ENCODE results near the gene PTPRT. TPM values are rescaled to one million over a fixed set of nuclear protein-coding genes. Genes with fewer than 3 reads are reported as not detected.

PTPRT gene
- total RNA-seq, 2 experiments from 2014 or later: not detected

DNA sequence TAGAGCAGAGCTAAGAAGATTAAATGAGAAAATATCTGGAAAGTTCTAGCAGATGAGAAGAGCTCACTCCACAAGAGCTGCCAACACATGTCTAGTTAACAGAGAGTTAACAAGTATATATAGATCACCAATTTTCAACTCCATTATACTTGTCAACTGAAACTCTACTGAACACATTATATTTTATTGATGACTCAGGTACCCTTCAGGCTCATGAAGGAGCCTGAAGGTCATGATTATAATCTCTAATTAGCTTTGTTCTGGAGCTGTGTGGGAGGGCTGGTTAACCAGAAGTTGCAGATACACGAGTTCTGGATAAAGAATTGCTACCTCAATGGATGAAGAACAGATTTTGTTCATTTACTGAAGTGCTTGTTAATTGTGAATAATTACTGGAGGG, 42.1 kb upstream of the PTPRT start:
- ATAC-seq (no peak), DNase-seq (no peak)
- Mint-ChIP-seq H3K4me1 (ENCODE audit: low read depth) (no peaks in the 10 kb centered on the region), H3K27ac (no peak overlapping the region), H3K9me3 (no peaks in the 10 kb centered on the region), H3K36me3 (ENCODE audit: low read depth) (no peaks in the 10 kb centered on the region), H3K4me3 (no peak overlapping the region), H3K27me3 (peaks cover 5% of the 10 kb centered on the region)
- ChIA-PET POLR2A (no interaction called here), CTCF (no interaction called here)
- no peak for TF ChIP-seq CTCF (IDR thresholded peaks at IDR 0.05)
- intact Hi-C loops (cut with micrococcal nuclease): no loop called here

GRCh38 chr20:43229696-43230095, 40.0 kb upstream of the PTPRT start:
- no peak overlapping the region for H3K27ac Mint-ChIP-seq
- H3K4me1 Mint-ChIP-seq (ENCODE audit: low read depth): no peaks in the 10 kb centered on the region
- peaks cover 5% of the 10 kb centered on the region for H3K27me3 Mint-ChIP-seq
- TF ChIP-seq CTCF (IDR thresholded peaks at IDR 0.05): no peak
- H3K4me3 Mint-ChIP-seq: no peak overlapping the region
- ATAC-seq: no peak
- intact Hi-C loops (cut with micrococcal nuclease): no loop called here
- ChIA-PET POLR2A (no interaction called here), CTCF (no interaction called here)
- H3K9me3 Mint-ChIP-seq: no peaks in the 10 kb centered on the region
- H3K36me3 Mint-ChIP-seq (ENCODE audit: low read depth): no peaks in the 10 kb centered on the region
- DNase-seq: no peak

DNA sequence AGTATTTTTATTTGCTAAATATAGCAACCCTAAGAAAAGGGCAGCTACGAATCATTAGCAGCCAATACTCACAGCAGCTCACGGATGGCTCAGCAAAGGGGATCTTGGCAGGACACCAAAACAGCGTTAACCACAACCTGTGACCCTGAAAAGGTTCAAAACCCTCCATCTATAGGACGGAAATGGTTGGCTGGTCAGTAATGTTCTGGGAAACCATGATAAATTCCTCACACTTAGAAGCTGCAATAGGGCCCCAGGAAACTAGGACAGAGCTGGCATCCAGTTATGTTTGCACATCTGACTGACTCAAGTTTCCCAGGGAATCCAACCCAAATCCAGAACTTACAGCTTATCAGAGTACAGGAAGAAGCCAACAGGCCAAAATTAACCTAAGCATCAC, 30.9 kb upstream of the PTPRT start:
- Mint-ChIP-seq H3K27ac (no peak overlapping the region), H3K4me1 (ENCODE audit: low read depth) (no peaks in the 10 kb centered on the region), H3K27me3 (peaks cover 3% of the 10 kb centered on the region), H3K36me3 (ENCODE audit: low read depth) (no peaks in the 10 kb centered on the region), H3K4me3 (no peak overlapping the region), H3K9me3 (no peaks in the 10 kb centered on the region)
- no peak for DNase-seq
- TF ChIP-seq CTCF (IDR thresholded peaks at IDR 0.05): no peak
- no peak for ATAC-seq
- ChIA-PET POLR2A (no interaction called here), CTCF (no interaction called here)
- intact Hi-C loops (cut with micrococcal nuclease): no loop called here

DNA sequence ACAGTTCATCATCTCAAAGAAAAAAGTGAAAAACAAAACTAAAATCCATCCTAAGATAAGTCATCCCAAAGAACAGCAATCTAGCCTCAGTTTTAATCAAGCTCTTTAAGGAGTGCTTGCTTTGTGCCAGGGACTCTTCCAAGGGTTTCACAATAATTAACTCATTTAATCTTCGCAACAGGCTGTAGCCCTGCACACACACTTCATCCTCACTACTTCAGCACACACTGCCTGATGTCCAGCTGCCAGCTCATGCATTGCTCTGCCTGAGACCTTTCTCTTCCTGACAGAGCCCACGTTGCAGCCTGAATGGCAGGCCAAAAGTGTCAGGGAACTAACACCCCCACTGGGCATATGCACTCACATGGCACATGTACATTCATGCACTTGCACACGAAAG, 21.2 kb upstream of the PTPRT start:
- no peaks in the 10 kb centered on the region for H3K36me3 Mint-ChIP-seq (ENCODE audit: low read depth)
- no peak for TF ChIP-seq CTCF (IDR thresholded peaks at IDR 0.05)
- no peak for ATAC-seq
- no peak for DNase-seq
- POLR2A ChIA-PET: no interaction called here
- H3K9me3 Mint-ChIP-seq: peaks cover under 1% of the 10 kb centered on the region
- CTCF ChIA-PET: interaction anchor here (0.6 kb wide), 1 partner anchor 9 kb away, joined by 3 read pairs; no protein-coding TSS in a partner anchor
- intact Hi-C loops (cut with micrococcal nuclease): no loop called here
- H3K27me3 Mint-ChIP-seq: peaks cover 3% of the 10 kb centered on the region
- no peak overlapping the region for H3K27ac Mint-ChIP-seq
- H3K4me1 Mint-ChIP-seq (ENCODE audit: low read depth): no peaks in the 10 kb centered on the region
- H3K4me3 Mint-ChIP-seq: no peak overlapping the region

- CTCF ChIA-PET: no interaction called here
- no peak overlapping the region for H3K27ac Mint-ChIP-seq
- H3K4me3 Mint-ChIP-seq: no peak overlapping the region
- peaks cover 2% of the 10 kb centered on the region for H3K9me3 Mint-ChIP-seq
- ATAC-seq (no peak), DNase-seq (no peak)
- intact Hi-C loops (cut with micrococcal nuclease): no loop called here
- H3K27me3 Mint-ChIP-seq: peaks cover 2% of the 10 kb centered on the region
- POLR2A ChIA-PET: no interaction called here
- TF ChIP-seq CTCF (IDR thresholded peaks at IDR 0.05): no peak
- H3K36me3 Mint-ChIP-seq (ENCODE audit: low read depth): no peaks in the 10 kb centered on the region
- H3K4me1 Mint-ChIP-seq (ENCODE audit: low read depth): no peaks in the 10 kb centered on the region
Measured at GRCh38 chr20:43209831-43210230, 20.1 kb upstream of the PTPRT start.

All from activated CD8-positive, alpha-beta T cell treated with anti-CD3 and anti-CD28 coated beads for 36 hours (primary cell).